D341Med (cell line): ENCODE measurements around the gene EGF.

Experiments used
- DNase-seq: peaks from one replicate; pipeline ENCODE4 v3.0.0; 2012; ENCODE audit warnings: low spot score

The EGF gene

DNA sequence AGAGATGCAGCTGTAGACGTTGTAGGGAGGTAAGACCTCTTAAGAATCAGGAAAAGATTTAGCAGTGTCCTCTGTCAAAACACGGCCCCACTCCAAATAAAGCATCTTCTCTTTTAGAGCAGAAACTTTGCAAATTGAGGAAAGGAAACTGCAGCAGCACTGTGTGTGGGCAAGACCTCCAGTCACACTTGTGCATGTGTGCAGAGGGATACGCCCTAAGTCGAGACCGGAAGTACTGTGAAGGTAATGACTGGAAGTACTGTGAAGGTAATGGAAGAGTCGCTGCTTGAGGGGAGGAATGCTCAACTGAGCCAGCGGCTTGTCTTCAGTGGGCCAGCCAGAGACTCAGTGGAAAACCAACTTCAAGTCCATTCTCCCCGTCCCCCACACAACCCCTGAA lies 46.5 kb downstream of the EGF start:
- DNase-seq, result no peak

DNA sequence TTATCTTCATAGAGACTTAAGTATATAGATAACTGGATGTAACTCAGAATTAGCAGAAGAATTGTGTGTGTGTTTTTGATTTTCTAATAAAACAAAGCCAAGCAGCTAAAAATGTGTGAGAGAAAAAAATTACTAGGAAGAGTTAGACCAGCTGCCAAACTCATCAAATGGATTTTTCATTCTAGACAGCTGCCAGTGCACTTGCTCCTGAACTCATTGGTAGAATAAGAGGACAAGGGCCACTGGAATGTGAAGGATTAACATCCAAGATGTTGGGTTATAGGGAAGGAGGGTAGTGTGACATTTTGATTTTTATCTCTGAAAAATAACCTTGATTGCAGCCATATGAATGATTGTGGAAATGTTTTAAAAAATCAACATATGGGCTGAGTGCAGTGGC lies 49.7 kb downstream of the EGF start:
- no peak for DNase-seq

DNA sequence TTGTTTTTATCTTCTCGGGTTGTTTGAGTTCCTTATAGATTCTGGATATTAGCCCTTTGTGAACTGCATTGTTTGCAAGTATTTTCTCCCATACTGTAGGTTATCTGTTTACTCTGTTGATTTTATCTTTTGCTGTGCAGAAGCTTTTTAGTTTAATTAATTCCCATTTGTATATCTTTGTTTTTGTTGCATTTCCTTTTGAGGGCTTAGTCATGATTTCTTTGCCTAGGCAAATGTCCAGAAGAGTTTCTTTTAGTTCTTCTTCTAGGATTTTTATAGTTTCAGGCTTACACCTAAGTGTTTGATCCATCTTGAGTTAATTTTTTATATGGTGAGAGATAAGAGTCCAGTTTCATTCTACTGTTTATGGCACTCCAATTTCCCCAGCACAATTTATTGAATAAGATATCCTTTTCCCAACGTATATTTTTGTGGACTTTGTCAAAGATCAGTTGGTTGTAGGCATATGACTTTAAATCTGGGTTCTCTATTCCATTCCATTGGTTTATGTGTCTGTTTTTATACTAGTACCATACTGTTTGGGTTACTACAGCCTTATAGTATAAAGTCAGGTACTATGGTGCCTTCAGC lies 54.3 kb downstream of the EGF start:
- no peak for DNase-seq

DNA sequence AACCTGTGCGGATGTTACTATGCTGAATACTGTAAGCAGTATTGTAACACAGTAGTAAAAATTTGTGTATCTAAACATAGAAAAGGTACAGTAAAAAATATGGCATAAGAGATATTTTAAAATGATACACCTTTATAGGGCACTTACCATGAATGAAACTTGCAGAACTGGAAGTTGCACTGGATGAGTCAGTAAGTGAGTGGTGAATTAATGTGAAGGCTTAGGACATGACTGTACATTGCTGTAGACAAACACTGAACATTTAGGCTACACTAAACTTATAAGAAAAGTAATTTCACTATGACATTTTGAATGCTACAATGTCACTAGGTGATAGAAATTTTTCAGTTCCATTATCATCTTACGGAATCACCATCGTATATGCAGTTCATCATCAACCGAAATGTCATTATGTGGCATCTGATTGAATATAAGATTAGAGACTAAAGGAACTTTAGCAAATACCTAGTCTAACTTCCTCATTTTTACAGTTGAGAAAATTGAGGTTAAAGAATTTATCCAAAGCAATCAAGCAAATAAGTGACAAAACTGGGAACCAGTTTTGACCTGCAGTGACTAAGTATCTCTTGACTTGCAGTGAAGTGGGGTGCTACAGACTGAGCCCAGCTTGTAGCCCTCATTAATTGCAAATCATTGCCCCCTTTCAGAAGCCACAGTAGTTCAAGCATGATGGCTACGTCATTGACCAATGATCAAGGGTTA lies 55.3 kb downstream of the EGF start:
- DNase-seq, result no peak

DNA sequence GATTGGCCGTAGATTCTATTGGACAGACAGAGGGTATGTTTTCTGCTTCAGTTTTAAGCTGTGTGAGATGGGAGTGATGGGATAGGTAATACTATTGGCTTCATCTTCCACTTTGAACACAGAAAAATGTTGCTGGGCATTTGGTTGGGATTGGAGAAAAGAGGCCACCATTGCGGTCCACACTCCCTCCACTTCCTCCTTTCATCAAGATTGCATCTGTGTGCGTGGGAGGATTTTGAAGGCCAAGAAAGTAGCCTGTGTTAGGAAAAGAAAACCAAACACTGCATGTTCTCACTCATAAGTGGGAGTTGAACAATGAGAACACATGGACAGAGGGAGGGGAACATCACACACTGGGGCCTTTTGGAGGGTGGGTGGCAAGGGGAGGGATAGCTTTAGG lies 56.4 kb downstream of the EGF start:
- DNase-seq, result no peak

- DNase-seq, result no peak
These were observed 57.2 kb downstream of the EGF start for GRCh38 chr4:109969919-109970318.

DNA sequence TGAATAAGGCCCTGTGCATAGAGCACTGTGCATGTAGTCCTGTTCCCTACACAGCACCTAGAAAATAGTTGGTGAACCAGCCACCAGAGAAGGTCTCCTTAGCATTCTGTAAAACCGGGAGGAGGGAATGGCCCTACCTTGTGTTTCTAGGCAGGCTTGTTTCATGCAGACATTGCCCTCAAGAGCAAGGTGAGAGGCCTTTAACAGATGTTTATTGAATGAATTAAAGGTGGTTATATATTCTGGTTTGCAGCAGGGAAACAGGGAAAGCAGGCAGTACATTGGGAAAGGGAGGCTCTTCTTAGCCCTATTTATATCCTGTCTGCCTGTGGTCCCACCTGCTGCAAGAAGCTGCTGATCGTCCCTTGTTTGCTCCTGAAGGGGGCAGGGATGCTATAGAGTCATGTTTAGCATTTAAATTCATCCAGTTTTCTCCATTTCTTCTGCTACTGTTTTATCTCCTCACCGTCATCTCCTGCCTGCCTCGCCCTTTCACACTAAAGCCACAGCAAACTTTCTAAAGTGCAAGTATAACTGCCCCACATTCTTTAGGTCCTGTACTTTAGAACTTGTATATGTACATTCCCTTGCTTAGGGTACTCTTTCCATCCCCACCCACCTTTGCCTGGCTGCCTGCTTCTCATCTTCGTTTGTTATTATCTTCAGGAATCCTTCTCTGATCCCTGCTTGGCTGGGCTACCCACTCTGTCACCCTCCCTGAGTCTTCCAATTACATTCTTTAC lies 60.3 kb downstream of the EGF start:
- no peak for DNase-seq

DNA sequence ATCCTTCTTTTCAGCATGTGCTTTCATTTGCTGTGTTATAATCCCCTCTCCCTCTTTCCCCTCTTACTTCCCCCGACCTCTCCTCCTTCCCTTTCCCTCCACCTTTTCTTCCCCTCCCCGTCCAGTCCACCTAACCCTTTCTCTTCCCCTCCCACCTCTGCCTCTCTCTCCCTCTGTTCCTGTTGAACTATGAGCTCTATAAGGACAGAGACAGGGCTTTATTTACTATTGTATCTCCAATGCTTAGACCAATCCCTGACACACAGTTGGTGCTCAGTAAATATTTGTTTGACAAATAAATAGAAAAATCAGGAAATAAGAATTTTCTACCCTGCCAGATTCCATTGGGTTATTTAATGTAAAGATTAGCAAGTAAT lies 60.8 kb downstream of the EGF start:
- DNase-seq, result no peak

DNA sequence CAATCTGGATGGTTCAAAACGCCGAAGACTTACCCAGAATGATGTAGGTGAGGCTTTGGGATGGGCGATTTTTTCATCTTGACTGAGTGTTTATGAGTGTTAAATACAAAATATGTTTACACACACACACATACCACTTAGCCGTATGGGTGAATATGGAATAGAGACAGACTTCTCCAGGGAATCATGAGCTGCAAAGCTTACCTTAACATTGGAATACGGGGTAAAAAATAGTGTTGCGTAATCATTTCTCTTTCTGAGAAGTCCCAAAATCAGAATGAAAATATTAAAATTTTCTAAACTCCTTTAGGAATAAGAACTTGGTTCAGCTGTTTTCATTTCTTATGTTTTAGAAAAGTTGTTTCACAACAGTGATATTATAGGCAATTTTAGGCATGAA lies 63.5 kb downstream of the EGF start:
- DNase-seq, result no peak

GRCh38 chr4:109977854-109978501 lies 65.3 kb downstream of the EGF start:
- DNase-seq, result peak; percentile 43

DNA sequence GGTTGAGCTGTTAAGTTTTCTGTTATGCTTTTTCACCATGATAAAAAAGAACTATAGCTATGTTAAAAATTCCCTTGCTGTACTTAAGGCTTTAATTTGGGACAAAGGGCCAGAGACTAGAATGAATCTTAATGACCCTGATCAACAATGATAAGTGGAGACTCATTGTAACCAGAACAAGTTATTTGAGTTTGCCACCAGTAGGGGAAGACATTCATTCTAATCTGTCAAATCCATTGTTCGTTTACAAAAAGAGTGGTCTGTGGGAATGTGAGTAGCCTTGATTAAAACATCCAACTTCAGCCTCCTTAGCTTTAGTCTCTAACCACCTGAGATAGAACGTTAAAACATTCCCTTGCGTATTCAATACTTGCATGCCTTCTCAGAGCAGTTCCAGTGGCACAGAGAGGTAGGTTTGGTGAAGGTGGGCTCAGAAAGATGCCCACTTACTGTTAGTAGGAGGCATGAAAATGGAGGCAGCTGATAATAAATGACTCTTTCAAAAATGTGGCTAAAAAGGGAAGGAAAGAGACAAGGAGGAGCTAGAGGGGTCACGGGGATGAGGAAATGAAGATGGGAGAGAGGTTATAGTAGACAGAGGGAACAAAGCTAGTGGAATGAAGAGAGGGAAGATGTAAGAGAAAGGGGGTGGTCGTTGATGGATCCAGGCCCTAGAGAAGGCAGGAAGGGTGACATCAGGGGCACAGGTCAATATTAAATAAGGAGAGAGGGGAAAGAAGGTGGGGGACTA lies 66.2 kb downstream of the EGF start:
- DNase-seq, result no peak

DNA sequence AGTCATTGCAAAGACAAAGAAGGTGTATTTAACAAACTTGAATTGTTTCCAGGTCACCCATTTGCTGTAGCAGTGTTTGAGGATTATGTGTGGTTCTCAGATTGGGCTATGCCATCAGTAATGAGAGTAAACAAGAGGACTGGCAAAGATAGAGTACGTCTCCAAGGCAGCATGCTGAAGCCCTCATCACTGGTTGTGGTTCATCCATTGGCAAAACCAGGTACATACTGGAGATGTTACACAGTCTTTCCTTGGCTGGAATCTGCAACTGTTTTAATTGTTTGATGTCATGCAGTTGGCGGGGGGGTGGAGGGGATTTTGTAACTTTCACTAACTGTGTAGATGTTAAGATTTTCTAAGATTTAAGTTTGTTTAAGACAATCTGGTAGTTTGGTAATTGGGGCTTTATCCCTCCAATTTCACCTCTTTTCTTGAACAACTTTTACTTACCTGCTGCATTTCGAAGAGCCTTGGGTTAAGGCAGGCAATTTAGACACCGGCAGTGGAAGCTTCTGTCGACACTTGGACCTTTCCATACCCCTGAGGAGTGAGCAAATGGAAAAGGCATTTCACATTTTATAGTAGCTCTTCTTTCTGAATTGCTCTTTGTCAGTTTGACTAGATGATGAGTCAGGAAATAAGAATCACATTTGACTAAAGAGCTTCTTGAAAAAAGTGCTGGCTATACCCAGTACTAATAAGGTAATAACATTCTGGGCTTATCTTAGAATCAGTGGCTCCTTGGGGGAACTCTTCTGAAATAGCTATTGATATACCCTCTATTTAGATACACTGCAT lies 67.4 kb downstream of the EGF start:
- no peak for DNase-seq

- DNase-seq, result no peak
These were observed 69.3 kb downstream of the EGF start for GRCh38 chr4:109981936-109982335.

DNA sequence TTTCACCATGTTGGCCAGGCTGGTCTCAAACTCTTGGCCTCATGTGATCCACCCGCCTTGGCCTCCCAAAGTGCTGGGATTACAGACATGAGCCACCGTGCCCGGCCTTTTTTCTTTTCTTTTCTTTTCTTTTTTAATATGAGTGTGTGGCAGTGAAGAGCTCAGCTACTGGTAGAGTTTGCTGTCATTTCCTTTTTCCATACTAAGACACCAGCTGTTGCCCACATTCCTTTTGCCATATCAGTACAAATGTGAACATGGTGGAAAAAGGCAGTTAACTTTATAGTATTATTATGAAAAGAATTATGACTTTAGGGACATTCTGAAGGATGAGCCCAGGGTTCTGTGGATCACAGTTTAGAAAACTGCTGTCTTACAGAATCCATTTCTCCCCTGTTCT lies 69.8 kb downstream of the EGF start:
- DNase-seq, result no peak

DNA sequence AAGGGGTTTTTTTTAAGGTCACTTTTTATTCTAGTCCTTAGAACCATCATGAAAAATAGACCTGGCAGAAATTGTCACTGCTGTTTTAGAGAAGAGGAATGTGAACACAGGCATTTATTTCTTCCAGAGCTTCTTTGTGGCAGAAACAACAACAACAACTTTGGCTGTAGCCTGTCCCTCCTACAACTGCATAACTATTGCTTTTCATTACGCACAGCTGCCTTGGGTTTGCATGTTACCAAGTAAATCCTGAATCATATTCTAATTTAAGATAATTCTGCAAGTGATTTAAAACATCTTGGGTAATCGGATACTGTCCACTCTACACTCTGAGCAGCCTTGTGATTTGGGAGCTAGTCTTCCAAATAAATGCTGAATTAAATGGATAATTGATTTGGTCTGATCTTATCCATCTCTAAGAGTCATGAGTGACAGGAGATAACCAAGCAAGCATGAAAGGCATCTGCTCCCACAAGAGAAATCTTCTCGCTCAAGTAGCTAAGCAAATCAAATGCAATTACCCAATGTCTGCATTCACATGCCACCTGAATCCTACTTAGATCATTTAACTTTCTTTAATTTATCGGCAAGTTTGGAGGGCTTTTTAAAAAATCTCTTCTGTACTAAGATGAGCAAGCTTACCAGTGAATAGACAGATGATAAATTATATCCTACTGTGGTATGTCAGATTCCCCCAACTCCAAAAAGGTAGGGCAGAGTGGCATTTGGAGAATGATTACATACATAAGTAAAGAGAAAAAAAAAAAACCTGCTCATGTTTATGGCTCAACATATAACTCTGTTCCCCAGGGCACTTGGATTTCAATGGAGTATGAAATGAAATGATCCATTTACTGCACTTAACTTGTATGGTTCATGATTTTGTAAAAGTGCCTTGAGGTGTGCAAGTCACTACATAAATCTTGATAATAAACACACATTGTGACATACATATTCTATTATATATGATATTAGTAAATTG lies 73.6 kb downstream of the EGF start:
- no peak for DNase-seq

- DNase-seq, result no peak
These were observed 76.4 kb downstream of the EGF start for GRCh38 chr4:109989044-109989443.

- no peak for DNase-seq
These were observed 76.9 kb downstream of the EGF start for GRCh38 chr4:109989618-109990017.

- DNase-seq, result no peak
These were observed 77.9 kb downstream of the EGF start for GRCh38 chr4:109990261-109991257.

DNA sequence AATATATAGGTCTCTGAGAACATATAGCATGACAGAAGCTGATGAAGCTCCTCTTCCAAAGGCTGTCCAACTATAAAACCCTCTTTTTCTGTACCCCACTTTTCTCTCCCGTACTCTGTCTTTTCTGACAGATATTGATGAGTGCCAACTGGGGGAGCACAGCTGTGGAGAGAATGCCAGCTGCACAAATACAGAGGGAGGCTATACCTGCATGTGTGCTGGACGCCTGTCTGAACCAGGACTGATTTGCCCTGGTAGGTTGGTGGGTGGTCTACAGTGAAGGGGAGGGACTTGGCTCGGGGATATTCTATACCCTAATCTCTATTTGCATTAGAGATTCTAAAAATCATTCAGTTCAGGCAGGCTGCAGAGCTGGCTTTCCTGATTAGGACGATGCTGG lies 80.4 kb downstream of the EGF start:
- DNase-seq, result no peak
